Panc1 (cell line): ENCODE data around the gene UTS2R. TPM values are rescaled to one million over a fixed set of nuclear protein-coding genes. Genes with fewer than 3 reads are reported as not detected.

Experiments
- ATAC-seq: fragments of 200-7000 bp; cut with Tn5 transposase; 2 replicates; pipeline ENCODE4 v1.9.1; 2020; ENCODE audit warnings: mild to moderate bottlenecking, moderate library complexity
- BruUV-seq: library from RNA; stranded (reverse); fragments of 400-500 nt; replicated peaks from 2 replicates; lab custom pipeline; 2021; lab: Mats Ljungman, UMichigan
- CTCF ChIA-PET: fragments of 300-600 bp; sonication (Branson Sonifier 250); formaldehyde crosslinking; loops from one replicate; lab custom pipeline; 2022; ENCODE audit warnings: antibody characterized with exemption; lab: Charles Lee
- POLR2A ChIA-PET: fragments of 300-600 bp; sonication (Branson Sonifier 250); formaldehyde crosslinking; loops from one replicate; lab custom pipeline; 2022; ENCODE audit warnings: antibody characterized with exemption; lab: Charles Lee
- DNase-seq: peaks from one replicate; pipeline ENCODE4 v3.0.0-alpha.2; 2010; ENCODE audit warnings: low read depth, low spot score
- H3K27ac ChIP-seq: 2 replicates; pipeline ENCODE4 v1.5.1; 2011; ENCODE audit warnings: mild to moderate bottlenecking, low read length, inconsistent platforms
- H3K27me3 ChIP-seq: fragments of 200-500 bp; sonication (Bioruptor generic); 2 replicates; pipeline ENCODE4 v1.6.0; 2014; ENCODE audit warnings: low read length, inconsistent platforms; ENCODE audit not compliant: control insufficient read depth, insufficient read depth
- H3K36me3 ChIP-seq: fragments of 200-500 bp; sonication (Bioruptor generic); 2 replicates; pipeline ENCODE4 v1.5.1; 2014; ENCODE audit warnings: inconsistent platforms, mild to moderate bottlenecking, low read length, moderate library complexity; ENCODE audit not compliant: control insufficient read depth, insufficient read depth
- H3K4me1 ChIP-seq: 2 replicates; pipeline ENCODE4 v1.5.1; 2011; ENCODE audit warnings: inconsistent platforms, mild to moderate bottlenecking, low read length, moderate library complexity; ENCODE audit not compliant: control insufficient read depth, insufficient read depth
- H3K4me3 ChIP-seq, 2 experiments: 2 replicates each; pipeline ENCODE4 v1.5.1; 2011 to 2012; ENCODE audit warnings: low read depth in 2 of 2, low read length in 2 of 2, mild to moderate bottlenecking in 2 of 2, inconsistent platforms in 1 of 2, moderate library complexity in 1 of 2
- H3K9me3 ChIP-seq: fragments of 200-500 bp; sonication (Bioruptor generic); 2 replicates; pipeline ENCODE4 v1.5.1; 2014; ENCODE audit warnings: low read depth, mild to moderate bottlenecking, inconsistent platforms, low read length, moderate library complexity; ENCODE audit not compliant: control insufficient read depth, insufficient read depth
- CTCF ChIP-seq: fragments of 450-650 bp; IDR thresholded peaks from 2 replicates; pipeline ENCODE4 v1.5.1; 2017; ENCODE audit warnings: mild to moderate bottlenecking
- POLR2AphosphoS5 ChIP-seq: IDR thresholded peaks from 2 replicates; pipeline ENCODE4 v1.6.1; 2012; ENCODE audit warnings: mild to moderate bottlenecking, low read depth, low read length, moderate library complexity
- REST ChIP-seq, 2 experiments: IDR thresholded peaks; 2 replicates each; pipeline ENCODE4 v1.6.1; 2011 to 2012; ENCODE audit warnings: low read depth in 2 of 2, control low read depth in 1 of 2, low read length in 1 of 2, mild to moderate bottlenecking in 1 of 2, moderate library complexity in 1 of 2; ENCODE audit not compliant: insufficient read depth in 1 of 2
- SIN3A ChIP-seq: IDR thresholded peaks from 2 replicates; pipeline ENCODE4 v1.6.1; 2012; ENCODE audit warnings: low read depth, mild to moderate bottlenecking, low read length, moderate library complexity, borderline replicate concordance; ENCODE audit not compliant: insufficient read depth
- TCF7L2 ChIP-seq: IDR thresholded peaks from 2 replicates; pipeline ENCODE4 v1.6.1; 2011; ENCODE audit warnings: mild to moderate bottlenecking, low read depth, low read length, inconsistent platforms
- in situ Hi-C: cut with HindIII; loops from 2 replicates; pipeline ENCODE4 v1.10.0; 2016; ENCODE audit warnings: low sequenced_read_pairs, low pct_unique_long_range_greater_than_20kb
- intact Hi-C: fragments of 100-400 bp; cut with micrococcal nuclease; formaldehyde crosslinking; loops from one replicate; pipeline ENCODE4 v1.10.0; 2022; ENCODE audit not compliant: unreplicated experiment
- total RNA-seq: library from RNA; stranded (reverse); gene quantifications from one replicate; pipeline ENCODE4 v1.2.1, GENCODE V29; 2021; ENCODE audit not compliant: unreplicated experiment

Gene UTS2R
- total RNA-seq, 1 experiment from 2014 or later: 0.39 TPM

GRCh38 chr17:82410014-82410716 is 38.6 kb downstream of the UTS2R start:
- TF ChIP-seq POLR2AphosphoS5 (no peak), REST (IDR thresholded peaks at IDR 0.05; ENCODE audit: insufficient read depth in 1 of 2, low read depth in 2 of 2, low read length in 1 of 2) (no peak), CTCF (no peak), SIN3A (no peak)
- DNase-seq (no peak), ATAC-seq (no peak)
- Histone ChIP-seq H3K9me3 (no peaks in the 10 kb centered on the region), H3K4me1 (peaks cover 9% of the 10 kb centered on the region), H3K27ac (no peak overlapping the region), H3K27me3 (no peaks in the 10 kb centered on the region), H3K4me3 (no peak overlapping the region), H3K36me3 (no peaks in the 10 kb centered on the region)
- in situ Hi-C loops (no loop called here), intact Hi-C loops (no loop called here)
- ChIA-PET CTCF (interaction anchor here (0.6 to 0.7 kb wide), 2 partner anchors 57 to 73 kb away, joined by 4 to 6 read pairs; no protein-coding TSS in a partner anchor), POLR2A (interaction anchor here (0.6 kb wide), 1 partner anchor 848 kb away, joined by 8 read pairs; no protein-coding TSS in a partner anchor)
- no TSS peak for BruUV-seq

- intact Hi-C loops: no loop called here
- POLR2A ChIA-PET: no interaction called here
Observed at GRCh38 chr17:82411396-82412053, 40.0 kb downstream of the UTS2R start.

More at GRCh38 chr17:82411396-82412053, 40.0 kb downstream of the UTS2R start:
- DNase-seq: no peak
- Histone ChIP-seq H3K9me3 (no peaks in the 10 kb centered on the region), H3K36me3 (no peaks in the 10 kb centered on the region), H3K4me1 (peaks cover 9% of the 10 kb centered on the region), H3K27ac (no peak overlapping the region), H3K27me3 (no peaks in the 10 kb centered on the region), H3K4me3 (no peak overlapping the region)
- no peak for ATAC-seq
- no TSS peak for BruUV-seq
- CTCF ChIA-PET: interaction anchor here (0.7 kb wide), 1 partner anchor 41 kb away, joined by 5 read pairs; no protein-coding TSS in a partner anchor
- in situ Hi-C loops: no loop called here
- TF ChIP-seq SIN3A (no peak), TCF7L2 (no peak), REST (IDR thresholded peaks at IDR 0.05; ENCODE audit: insufficient read depth in 1 of 2, low read depth in 2 of 2, low read length in 1 of 2) (no peak), CTCF (no peak), POLR2AphosphoS5 (no peak)
